Tibial nerve (tissue), 3 donors: ENCODE data around the gene PTBP1.

Experiments
- POLR2A ChIP-seq, 2 donors: fragments of 450-650 bp; IDR thresholded peaks; one replicate each; pipeline ENCODE4 v1.6.1; 2017; ENCODE audit warnings: antibody characterized with exemption in 2 of 2, mild to moderate bottlenecking in 2 of 2, moderate library complexity in 2 of 2
- TF ChIP-seq, protein P1 (sequence below), 5 experiments: fragments of 200-600 bp in 3 of 5; fragments of 450-650 bp in 2 of 5; sonication (generic) in 3 of 5; IDR thresholded peaks; one replicate each; pipeline ENCODE4 v1.5.1; 2016 to 2019; ENCODE audit warnings: antibody characterized with exemption in 5 of 5, mild to moderate bottlenecking in 3 of 5, moderate library complexity in 2 of 5

DNA sequence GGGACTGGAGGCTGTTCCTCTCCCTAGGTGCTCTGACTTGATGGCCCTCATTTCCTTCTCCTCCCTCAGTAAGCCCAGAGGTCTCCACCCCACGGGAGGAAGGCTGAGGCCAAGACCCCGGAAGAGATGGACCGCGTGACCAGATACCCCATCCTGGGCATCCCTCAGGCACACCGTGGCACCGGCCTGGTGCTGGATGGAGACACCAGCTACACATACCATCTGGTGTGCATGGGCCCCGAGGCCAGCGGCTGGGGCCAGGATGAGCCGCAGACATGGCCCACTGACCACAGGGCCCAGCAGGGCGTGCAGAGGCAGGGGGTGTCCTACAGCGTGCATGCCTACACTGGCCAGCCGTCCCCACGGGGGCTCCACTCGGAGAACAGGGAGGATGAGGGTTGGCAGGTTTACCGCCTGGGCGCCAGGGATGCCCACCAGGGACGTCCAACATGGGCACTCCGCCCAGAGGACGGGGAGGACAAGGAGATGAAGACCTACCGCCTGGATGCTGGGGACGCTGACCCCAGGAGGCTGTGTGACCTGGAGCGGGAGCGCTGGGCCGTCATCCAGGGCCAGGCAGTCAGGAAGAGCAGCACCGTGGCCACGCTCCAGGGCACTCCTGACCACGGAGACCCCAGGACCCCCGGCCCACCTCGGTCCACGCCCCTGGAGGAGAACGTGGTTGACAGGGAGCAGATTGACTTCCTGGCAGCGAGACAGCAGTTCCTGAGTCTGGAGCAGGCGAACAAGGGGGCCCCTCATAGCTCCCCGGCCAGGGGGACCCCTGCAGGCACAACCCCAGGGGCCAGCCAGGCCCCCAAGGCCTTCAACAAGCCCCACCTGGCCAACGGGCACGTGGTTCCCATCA, 40.2 kb upstream of the PTBP1 start:
- no peak for TF ChIP-seq POLR2A (IDR thresholded peaks at IDR 0.05)
- TF ChIP-seq, protein P1, sequence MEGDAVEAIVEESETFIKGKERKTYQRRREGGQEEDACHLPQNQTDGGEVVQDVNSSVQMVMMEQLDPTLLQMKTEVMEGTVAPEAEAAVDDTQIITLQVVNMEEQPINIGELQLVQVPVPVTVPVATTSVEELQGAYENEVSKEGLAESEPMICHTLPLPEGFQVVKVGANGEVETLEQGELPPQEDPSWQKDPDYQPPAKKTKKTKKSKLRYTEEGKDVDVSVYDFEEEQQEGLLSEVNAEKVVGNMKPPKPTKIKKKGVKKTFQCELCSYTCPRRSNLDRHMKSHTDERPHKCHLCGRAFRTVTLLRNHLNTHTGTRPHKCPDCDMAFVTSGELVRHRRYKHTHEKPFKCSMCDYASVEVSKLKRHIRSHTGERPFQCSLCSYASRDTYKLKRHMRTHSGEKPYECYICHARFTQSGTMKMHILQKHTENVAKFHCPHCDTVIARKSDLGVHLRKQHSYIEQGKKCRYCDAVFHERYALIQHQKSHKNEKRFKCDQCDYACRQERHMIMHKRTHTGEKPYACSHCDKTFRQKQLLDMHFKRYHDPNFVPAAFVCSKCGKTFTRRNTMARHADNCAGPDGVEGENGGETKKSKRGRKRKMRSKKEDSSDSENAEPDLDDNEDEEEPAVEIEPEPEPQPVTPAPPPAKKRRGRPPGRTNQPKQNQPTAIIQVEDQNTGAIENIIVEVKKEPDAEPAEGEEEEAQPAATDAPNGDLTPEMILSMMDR (IDR thresholded peaks at IDR 0.05), result no peak
